ENCODE results near the gene ORAI2.

The ORAI2 gene

GRCh38 chr7:102432442-102433218 is 745 bp upstream of the ORAI2 start:
- Histone ChIP-seq H3K4me1 (ENCODE audit: insufficient read depth, low read length, severe bottlenecking) (peaks cover 69% of the 10 kb centered on the region), H3K9ac (ENCODE audit: low read length) (peak overlapping the region; percentile 85)

GRCh38 chr7:102434039-102434486 is 688 bp downstream of the ORAI2 start:
- H3K27ac ChIP-seq (ENCODE audit: low read depth, low read length, poor library complexity, severe bottlenecking) = peak overlapping the region; percentile 83
- H3K36me3 ChIP-seq (ENCODE audit: insufficient read depth, low read length) = peaks cover 43% of the 10 kb centered on the region
- no peaks in the 10 kb centered on the region for H3K9me3 ChIP-seq (ENCODE audit: low read length)
- peak overlapping the region; percentile 93 for H3K4me2 ChIP-seq (ENCODE audit: low read length)
- H3K9ac ChIP-seq (ENCODE audit: low read length) = peak overlapping the region; percentile 99
- H3K9me2 ChIP-seq (ENCODE audit: low read depth, low read length) = no peaks in the 10 kb centered on the region
- H3K4me3 ChIP-seq (ENCODE audit: low read depth, low read length, poor library complexity, severe bottlenecking) = peak overlapping the region; percentile 72
- H3F3A ChIP-seq (ENCODE audit: insufficient read depth, low read length) = peaks cover 15% of the 10 kb centered on the region
- peaks cover 30% of the 10 kb centered on the region for H3K79me2 ChIP-seq (ENCODE audit: insufficient read depth, low read length)
- no peak for TF ChIP-seq EZH2 (IDR thresholded peaks at IDR 0.05; ENCODE audit: borderline replicate concordance, low read length)
- TF ChIP-seq CTCF (IDR thresholded peaks at IDR 0.05; ENCODE audit: low read length) = no peak
- no peaks in the 10 kb centered on the region for H4K20me1 ChIP-seq (ENCODE audit: insufficient read depth, low read length)
- no peaks in the 10 kb centered on the region for H3K27me3 ChIP-seq (ENCODE audit: insufficient read depth, low read length)
- H3K4me1 ChIP-seq (ENCODE audit: insufficient read depth, low read length, severe bottlenecking) = peaks cover 65% of the 10 kb centered on the region
- H2AFZ ChIP-seq (ENCODE audit: low read length) = no peak overlapping the region

More at GRCh38 chr7:102432442-102433218, 745 bp upstream of the ORAI2 start:
- H3K27ac ChIP-seq (ENCODE audit: low read depth, low read length, poor library complexity, severe bottlenecking) = peak overlapping the region; percentile 98
- no peaks in the 10 kb centered on the region for H4K20me1 ChIP-seq (ENCODE audit: insufficient read depth, low read length)
- H3K9me3 ChIP-seq (ENCODE audit: low read length) = no peaks in the 10 kb centered on the region
- H2AFZ ChIP-seq (ENCODE audit: low read length) = no peak overlapping the region
- H3K4me2 ChIP-seq (ENCODE audit: low read length) = peak overlapping the region; percentile 86
- H3K36me3 ChIP-seq (ENCODE audit: insufficient read depth, low read length) = peaks cover 38% of the 10 kb centered on the region
- peak overlapping the region; percentile 72 for H3K4me3 ChIP-seq (ENCODE audit: low read depth, low read length, poor library complexity, severe bottlenecking)
- TF ChIP-seq EZH2 (IDR thresholded peaks at IDR 0.05; ENCODE audit: borderline replicate concordance, low read length) (no peak), CTCF (IDR thresholded peaks at IDR 0.05; ENCODE audit: low read length) (no peak)
- H3K79me2 ChIP-seq (ENCODE audit: insufficient read depth, low read length) = peaks cover 30% of the 10 kb centered on the region
- H3K9me2 ChIP-seq (ENCODE audit: low read depth, low read length) = no peaks in the 10 kb centered on the region
- no peaks in the 10 kb centered on the region for H3K27me3 ChIP-seq (ENCODE audit: insufficient read depth, low read length)
- peaks cover 15% of the 10 kb centered on the region for H3F3A ChIP-seq (ENCODE audit: insufficient read depth, low read length)

- H3K9ac ChIP-seq (ENCODE audit: low read length) = peak overlapping the region; percentile 99
- peak overlapping the region; percentile 83 for H3K27ac ChIP-seq (ENCODE audit: low read depth, low read length, poor library complexity, severe bottlenecking)
- H3K4me2 ChIP-seq (ENCODE audit: low read length) = peak overlapping the region; percentile 93
These were observed 2.7 kb downstream of the ORAI2 start for GRCh38 chr7:102436118-102436517.

More at GRCh38 chr7:102436118-102436517, 2.7 kb downstream of the ORAI2 start:
- Histone ChIP-seq H3K9me3 (ENCODE audit: low read length) (no peaks in the 10 kb centered on the region), H4K20me1 (ENCODE audit: insufficient read depth, low read length) (no peaks in the 10 kb centered on the region), H3K27me3 (ENCODE audit: insufficient read depth, low read length) (no peaks in the 10 kb centered on the region), H2AFZ (ENCODE audit: low read length) (no peak overlapping the region), H3K79me2 (ENCODE audit: insufficient read depth, low read length) (peaks cover 30% of the 10 kb centered on the region), H3K36me3 (ENCODE audit: insufficient read depth, low read length) (peaks cover 62% of the 10 kb centered on the region), H3F3A (ENCODE audit: insufficient read depth, low read length) (peaks cover 23% of the 10 kb centered on the region), H3K9me2 (ENCODE audit: low read depth, low read length) (no peaks in the 10 kb centered on the region), H3K4me3 (ENCODE audit: low read depth, low read length, poor library complexity, severe bottlenecking) (peak overlapping the region; percentile 72), H3K4me1 (ENCODE audit: insufficient read depth, low read length, severe bottlenecking) (peaks cover 57% of the 10 kb centered on the region)
- TF ChIP-seq EZH2 (IDR thresholded peaks at IDR 0.05; ENCODE audit: borderline replicate concordance, low read length) = no peak
- no peak for TF ChIP-seq CTCF (IDR thresholded peaks at IDR 0.05; ENCODE audit: low read length)

All from OCI-LY1 (cell line).